Panc1 (cell line): Measurements from ENCODE around the gene ECD.

Experiments
- POLR2AphosphoS5 ChIP-seq: IDR thresholded peaks from 2 replicates; pipeline ENCODE4 v1.6.1; 2012; ENCODE audit warnings: mild to moderate bottlenecking, low read depth, low read length, moderate library complexity
- TF ChIP-seq, protein P1 (sequence below): fragments of 450-650 bp; IDR thresholded peaks from 2 replicates; pipeline ENCODE4 v1.5.1; 2017; ENCODE audit warnings: mild to moderate bottlenecking
- TF ChIP-seq, protein P2 (sequence below), 2 experiments: IDR thresholded peaks; 2 replicates each; pipeline ENCODE4 v1.6.1; 2011 to 2012; ENCODE audit warnings: low read depth in 2 of 2, control low read depth in 1 of 2, low read length in 1 of 2, mild to moderate bottlenecking in 1 of 2, moderate library complexity in 1 of 2; ENCODE audit not compliant: insufficient read depth in 1 of 2

DNA sequence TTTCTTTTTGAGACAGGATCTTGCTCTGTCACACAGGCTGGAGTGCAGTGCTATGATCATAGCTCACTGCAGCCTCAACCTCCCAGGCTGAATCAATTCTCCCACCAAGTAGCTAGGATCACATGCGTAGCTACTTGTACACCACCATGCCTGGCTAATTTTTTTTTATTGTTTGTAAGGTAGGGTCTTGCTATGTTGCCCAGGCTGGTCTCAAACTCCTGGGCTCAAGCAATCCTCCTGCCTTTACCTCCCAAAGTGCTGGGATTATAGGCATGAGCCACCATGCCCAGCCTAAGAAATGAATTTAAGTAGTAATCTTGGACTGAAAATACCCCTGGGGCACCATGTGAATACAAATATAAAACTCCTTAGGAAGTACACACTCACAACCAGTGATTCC, 51.8 kb downstream of the ECD start:
- TF ChIP-seq POLR2AphosphoS5 = no peak
- TF ChIP-seq, protein P1, sequence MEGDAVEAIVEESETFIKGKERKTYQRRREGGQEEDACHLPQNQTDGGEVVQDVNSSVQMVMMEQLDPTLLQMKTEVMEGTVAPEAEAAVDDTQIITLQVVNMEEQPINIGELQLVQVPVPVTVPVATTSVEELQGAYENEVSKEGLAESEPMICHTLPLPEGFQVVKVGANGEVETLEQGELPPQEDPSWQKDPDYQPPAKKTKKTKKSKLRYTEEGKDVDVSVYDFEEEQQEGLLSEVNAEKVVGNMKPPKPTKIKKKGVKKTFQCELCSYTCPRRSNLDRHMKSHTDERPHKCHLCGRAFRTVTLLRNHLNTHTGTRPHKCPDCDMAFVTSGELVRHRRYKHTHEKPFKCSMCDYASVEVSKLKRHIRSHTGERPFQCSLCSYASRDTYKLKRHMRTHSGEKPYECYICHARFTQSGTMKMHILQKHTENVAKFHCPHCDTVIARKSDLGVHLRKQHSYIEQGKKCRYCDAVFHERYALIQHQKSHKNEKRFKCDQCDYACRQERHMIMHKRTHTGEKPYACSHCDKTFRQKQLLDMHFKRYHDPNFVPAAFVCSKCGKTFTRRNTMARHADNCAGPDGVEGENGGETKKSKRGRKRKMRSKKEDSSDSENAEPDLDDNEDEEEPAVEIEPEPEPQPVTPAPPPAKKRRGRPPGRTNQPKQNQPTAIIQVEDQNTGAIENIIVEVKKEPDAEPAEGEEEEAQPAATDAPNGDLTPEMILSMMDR = no peak
- TF ChIP-seq, protein P2, sequence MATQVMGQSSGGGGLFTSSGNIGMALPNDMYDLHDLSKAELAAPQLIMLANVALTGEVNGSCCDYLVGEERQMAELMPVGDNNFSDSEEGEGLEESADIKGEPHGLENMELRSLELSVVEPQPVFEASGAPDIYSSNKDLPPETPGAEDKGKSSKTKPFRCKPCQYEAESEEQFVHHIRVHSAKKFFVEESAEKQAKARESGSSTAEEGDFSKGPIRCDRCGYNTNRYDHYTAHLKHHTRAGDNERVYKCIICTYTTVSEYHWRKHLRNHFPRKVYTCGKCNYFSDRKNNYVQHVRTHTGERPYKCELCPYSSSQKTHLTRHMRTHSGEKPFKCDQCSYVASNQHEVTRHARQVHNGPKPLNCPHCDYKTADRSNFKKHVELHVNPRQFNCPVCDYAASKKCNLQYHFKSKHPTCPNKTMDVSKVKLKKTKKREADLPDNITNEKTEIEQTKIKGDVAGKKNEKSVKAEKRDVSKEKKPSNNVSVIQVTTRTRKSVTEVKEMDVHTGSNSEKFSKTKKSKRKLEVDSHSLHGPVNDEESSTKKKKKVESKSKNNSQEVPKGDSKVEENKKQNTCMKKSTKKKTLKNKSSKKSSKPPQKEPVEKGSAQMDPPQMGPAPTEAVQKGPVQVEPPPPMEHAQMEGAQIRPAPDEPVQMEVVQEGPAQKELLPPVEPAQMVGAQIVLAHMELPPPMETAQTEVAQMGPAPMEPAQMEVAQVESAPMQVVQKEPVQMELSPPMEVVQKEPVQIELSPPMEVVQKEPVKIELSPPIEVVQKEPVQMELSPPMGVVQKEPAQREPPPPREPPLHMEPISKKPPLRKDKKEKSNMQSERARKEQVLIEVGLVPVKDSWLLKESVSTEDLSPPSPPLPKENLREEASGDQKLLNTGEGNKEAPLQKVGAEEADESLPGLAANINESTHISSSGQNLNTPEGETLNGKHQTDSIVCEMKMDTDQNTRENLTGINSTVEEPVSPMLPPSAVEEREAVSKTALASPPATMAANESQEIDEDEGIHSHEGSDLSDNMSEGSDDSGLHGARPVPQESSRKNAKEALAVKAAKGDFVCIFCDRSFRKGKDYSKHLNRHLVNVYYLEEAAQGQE (IDR thresholded peaks at IDR 0.05; ENCODE audit: insufficient read depth in 1 of 2, low read depth in 2 of 2, low read length in 1 of 2) = no peak
